HepG2 (cell line): ENCODE measurements around the gene DOCK2. TPM values are rescaled to one million over a fixed set of nuclear protein-coding genes. Genes with fewer than 3 reads are reported as not detected.

ENCODE experiments used
- ATAC-seq: fragments of 200-7000 bp; cut with Tn5 transposase; 3 replicates; pipeline ENCODE4 v1.9.1; 2020; ENCODE audit warnings: mild to moderate bottlenecking, moderate library complexity
- BruUV-seq: library from RNA; stranded (reverse); fragments of 400-500 nt; replicated peaks from 2 replicates; lab custom pipeline; 2021; lab: Mats Ljungman, UMichigan
- CTCF ChIA-PET: fragments of 300-600 bp; formaldehyde crosslinking; extraction: SDS; loops from one replicate; lab custom pipeline; 2021; ENCODE audit warnings: low total read pairs, inconsistent platforms, low intra/inter-chr PET ratio; lab: Yijun Ruan, JAX
- POLR2A ChIA-PET: fragments of 350-600 bp; sonication (Branson Sonifier 250); formaldehyde crosslinking; loops from one replicate; lab custom pipeline; 2020; ENCODE audit warnings: antibody characterized with exemption, inconsistent platforms; lab: Yijun Ruan, JAX
- DNase-seq: peaks from one replicate; pipeline ENCODE4 v3.0.0-alpha.2; 2015; ENCODE audit warnings: low spot score
- FAIRE-seq: peaks from 3 replicates; lab custom pipeline; 2011; peaks lifted over from hg19 to GRCh38; lab: Jason Lieb, UNC
- H2AFZ ChIP-seq: one replicate; pipeline ENCODE4 v1.6.1; 2011; ENCODE audit warnings: low read length, inconsistent platforms
- H3K27ac ChIP-seq: fragments of 300-600 bp; 3 replicates; pipeline ENCODE4 v1.8.0; 2011; ENCODE audit warnings: mixed run types, mild to moderate bottlenecking, mixed read lengths, low read length, inconsistent platforms; ENCODE audit not compliant: insufficient read depth; ENCODE audit errors: extremely low read length
- H3K27me3 ChIP-seq, 2 experiments: fragments of 200-600 bp in 1 of 2; 2 replicates in 1 of 2; 3 replicates in 1 of 2; pipeline versions ENCODE4 v1.6.0 to v1.8.0; 2011; ENCODE audit warnings: low read length in 2 of 2, mild to moderate bottlenecking in 2 of 2, moderate library complexity in 2 of 2, inconsistent platforms in 1 of 2; ENCODE audit not compliant: insufficient read depth in 2 of 2, control insufficient read depth in 1 of 2
- H3K36me3 ChIP-seq, 2 experiments: fragments of 200-600 bp in 1 of 2; replicated peaks in 1 of 2; 2 replicates in 1 of 2; 3 replicates in 1 of 2; pipeline versions ENCODE4 v1.5.1 to v1.8.0; 2011; ENCODE audit warnings: low read length in 2 of 2, inconsistent platforms in 1 of 2; ENCODE audit not compliant: insufficient read depth in 2 of 2, control insufficient read depth in 1 of 2
- H3K4me1 ChIP-seq: 2 replicates; pipeline ENCODE4 v1.5.1; 2012; ENCODE audit warnings: low read length, inconsistent platforms; ENCODE audit not compliant: insufficient read depth
- H3K4me2 ChIP-seq: 2 replicates; pipeline ENCODE4 v1.6.0; 2011; ENCODE audit warnings: low read depth, low read length, inconsistent platforms
- H3K4me3 ChIP-seq, 3 experiments: fragments of 200-600 bp in 1 of 3; sonication (generic), shearing (Covaris generic) in 1 of 3; replicated peaks in 1 of 3; 2 replicates each; pipeline ENCODE4 v1.5.1; 2011 to 2016; ENCODE audit warnings: low read length in 3 of 3, inconsistent platforms in 2 of 3, low read depth in 2 of 3, mild to moderate bottlenecking in 2 of 3, control low read depth in 1 of 3, mixed read lengths in 1 of 3; ENCODE audit not compliant: insufficient read depth in 1 of 3
- H3K79me2 ChIP-seq: one replicate; pipeline ENCODE4 v1.6.1; 2011; ENCODE audit warnings: low read length, inconsistent platforms; ENCODE audit not compliant: insufficient read depth
- H3K9ac ChIP-seq: 2 replicates; pipeline ENCODE4 v1.6.0; 2011; ENCODE audit warnings: mild to moderate bottlenecking, low read depth, low read length, inconsistent platforms; ENCODE audit not compliant: insufficient read depth
- H3K9me3 ChIP-seq: 2 replicates; pipeline ENCODE4 v1.5.1; 2012; ENCODE audit warnings: mild to moderate bottlenecking, low read length
- H4K20me1 ChIP-seq: 2 replicates; pipeline ENCODE4 v1.6.0; 2011; ENCODE audit warnings: inconsistent platforms, mild to moderate bottlenecking, low read length, moderate library complexity; ENCODE audit not compliant: insufficient read depth
- BRD4 ChIP-seq: sonication (generic); formaldehyde crosslinking; IDR thresholded peaks from 2 replicates; pipeline ENCODE4 v1.4.0; 2020; ENCODE audit warnings: missing genetic modification reagents
- FOXM1 ChIP-seq: sonication (generic); formaldehyde crosslinking; IDR thresholded peaks from 2 replicates; pipeline ENCODE4 v1.5.0; 2020; ENCODE audit warnings: missing genetic modification reagents
- MEF2D ChIP-seq: sonication (generic); formaldehyde crosslinking; IDR thresholded peaks from 2 replicates; pipeline ENCODE4 v1.5.1; 2020; ENCODE audit warnings: mild to moderate bottlenecking, missing genetic modification reagents
- SMARCE1 ChIP-seq: fragments of 450-650 bp; IDR thresholded peaks from 2 replicates; pipeline ENCODE4 v1.6.1; 2017; ENCODE audit warnings: borderline replicate concordance
- SP140L ChIP-seq: sonication (generic); formaldehyde crosslinking; IDR thresholded peaks from 2 replicates; pipeline ENCODE4 v1.4.0; 2020; ENCODE audit warnings: missing genetic modification reagents, borderline replicate concordance
- SPEN ChIP-seq: sonication (generic); formaldehyde crosslinking; IDR thresholded peaks from 2 replicates; pipeline ENCODE4 v1.5.1; 2020; ENCODE audit warnings: low read depth, mild to moderate bottlenecking, missing genetic modification reagents
- SSRP1 ChIP-seq: IDR thresholded peaks from 2 replicates; pipeline ENCODE4 v1.6.1; 2016; ENCODE audit warnings: control low read depth
- SUZ12 ChIP-seq: fragments of 150-350 bp; IDR thresholded peaks from 2 replicates; pipeline ENCODE4 v1.6.1; 2014; ENCODE audit warnings: low read depth, low read length
- ZNF143 ChIP-seq: sonication (generic); formaldehyde crosslinking; IDR thresholded peaks from 2 replicates; pipeline ENCODE4 v1.4.0; 2020; ENCODE audit warnings: missing genetic modification reagents
- ZNF24 ChIP-seq: fragments of 450-650 bp; IDR thresholded peaks from 2 replicates; pipeline ENCODE4 v1.6.1; 2017; ENCODE audit warnings: antibody characterized with exemption, mild to moderate bottlenecking
- ZNF790 ChIP-seq: sonication (generic); formaldehyde crosslinking; IDR thresholded peaks from 2 replicates; pipeline ENCODE4 v1.8.0; 2022; ENCODE audit warnings: missing genetic modification reagents, mild to moderate bottlenecking, borderline replicate concordance
- in situ Hi-C: cut with HindIII; loops from 2 replicates; pipeline ENCODE4 v1.10.0; 2017; ENCODE audit warnings: low pct_unique_long_range_greater_than_20kb; ENCODE audit not compliant: extremely low pct_ligation_motif_present
- intact Hi-C: fragments of 100-400 bp; cut with micrococcal nuclease; formaldehyde crosslinking; loops from one replicate; pipeline ENCODE4 v1.10.0; 2022; ENCODE audit not compliant: unreplicated experiment
- polyA plus RNA-seq, 8 experiments: library from polyadenylated mRNA; depleted of rRNA in 3 of 8; stranded (reverse) in 7 of 8; unstranded in 1 of 8; fragments of >200 nt; fragmentation: Illumina TruSeq in 4 of 8; extraction: Trizol in 4 of 8; gene quantifications; 2 replicates each; pipeline versions ENCODE4 v1.2.1 to v1.2.3, GENCODE V29; 2011 to 2016; ENCODE audit warnings: low read depth in 4 of 8, missing spikeins in 1 of 8, mixed read lengths in 1 of 8; ENCODE audit not compliant: insufficient read depth in 1 of 8
- total RNA-seq, 5 experiments: library from RNA; depleted of rRNA; stranded (reverse); fragments of >200 nt; fragmentation: Illumina TruSeq; extraction: Trizol; gene quantifications; 2 replicates each; pipeline ENCODE4 v1.2.3, GENCODE V29; 2016; ENCODE audit warnings: low read depth in 1 of 5
- TF ChIP-seq, protein P1 (sequence below): sonication (generic); formaldehyde crosslinking; IDR thresholded peaks from 2 replicates; pipeline ENCODE4 v1.4.0; 2020; ENCODE audit warnings: missing genetic modification reagents, borderline replicate concordance
- TF ChIP-seq, protein P2 (sequence below): conservative IDR thresholded peaks from 2 replicates; pipeline ENCODE4 v1.6.1; 2018; ENCODE audit warnings: missing genetic modification reagents
- TF ChIP-seq, protein P3 (sequence below): sonication (generic); formaldehyde crosslinking; IDR thresholded peaks from 2 replicates; pipeline ENCODE4 v1.4.0; 2020; ENCODE audit warnings: missing genetic modification reagents
- TF ChIP-seq, protein P4 (sequence below): sonication (generic); formaldehyde crosslinking; IDR thresholded peaks from 2 replicates; pipeline ENCODE4 v1.4.0; 2020; ENCODE audit warnings: missing genetic modification reagents, borderline replicate concordance

DOCK2 gene
- total and polyA plus RNA-seq, 2 of the 13 experiments (the other 11 are each of a cell fraction or from before 2014, with no cell fraction given), result not detected

DNA sequence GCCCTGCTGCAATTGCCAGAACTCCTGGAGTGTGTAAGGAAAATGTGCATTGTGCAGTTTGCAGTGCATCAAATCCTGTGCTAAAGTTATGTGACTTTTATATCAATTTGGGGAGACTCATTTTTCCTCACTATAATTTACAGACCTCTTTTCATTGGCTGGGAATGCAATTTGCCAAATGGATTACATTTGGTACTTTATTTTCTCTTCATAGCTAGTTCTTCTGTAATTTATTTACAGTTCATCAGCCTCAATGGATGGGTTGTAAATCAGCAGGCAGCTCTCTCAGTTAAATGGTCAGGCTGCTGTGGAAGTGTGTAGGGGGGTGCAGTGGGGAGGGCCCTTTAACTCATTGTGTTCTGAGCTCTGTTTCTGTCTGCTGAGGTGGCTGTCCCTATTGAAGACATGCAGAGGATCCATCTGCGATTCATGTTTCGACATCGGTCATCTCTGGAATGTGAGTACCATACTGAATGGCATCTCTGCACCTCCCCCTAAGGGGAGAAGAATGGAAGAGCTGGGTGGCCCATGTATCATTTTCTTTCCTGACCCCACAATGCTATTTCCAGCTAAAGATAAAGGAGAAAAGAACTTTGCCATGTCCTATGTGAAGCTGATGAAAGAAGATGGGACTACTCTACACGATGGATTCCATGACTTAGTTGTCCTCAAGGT, 74.6 kb downstream of the DOCK2 start (continued):
- TF ChIP-seq, protein P1, sequence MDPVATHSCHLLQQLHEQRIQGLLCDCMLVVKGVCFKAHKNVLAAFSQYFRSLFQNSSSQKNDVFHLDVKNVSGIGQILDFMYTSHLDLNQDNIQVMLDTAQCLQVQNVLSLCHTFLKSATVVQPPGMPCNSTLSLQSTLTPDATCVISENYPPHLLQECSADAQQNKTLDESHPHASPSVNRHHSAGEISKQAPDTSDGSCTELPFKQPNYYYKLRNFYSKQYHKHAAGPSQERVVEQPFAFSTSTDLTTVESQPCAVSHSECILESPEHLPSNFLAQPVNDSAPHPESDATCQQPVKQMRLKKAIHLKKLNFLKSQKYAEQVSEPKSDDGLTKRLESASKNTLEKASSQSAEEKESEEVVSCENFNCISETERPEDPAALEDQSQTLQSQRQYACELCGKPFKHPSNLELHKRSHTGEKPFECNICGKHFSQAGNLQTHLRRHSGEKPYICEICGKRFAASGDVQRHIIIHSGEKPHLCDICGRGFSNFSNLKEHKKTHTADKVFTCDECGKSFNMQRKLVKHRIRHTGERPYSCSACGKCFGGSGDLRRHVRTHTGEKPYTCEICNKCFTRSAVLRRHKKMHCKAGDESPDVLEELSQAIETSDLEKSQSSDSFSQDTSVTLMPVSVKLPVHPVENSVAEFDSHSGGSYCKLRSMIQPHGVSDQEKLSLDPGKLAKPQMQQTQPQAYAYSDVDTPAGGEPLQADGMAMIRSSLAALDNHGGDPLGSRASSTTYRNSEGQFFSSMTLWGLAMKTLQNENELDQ (CRISPR knock-in tag), result no peak
- TF ChIP-seq ZNF790 (CRISPR knock-in tag) (no peak), MEF2D (CRISPR knock-in tag) (no peak), ZNF143 (CRISPR knock-in tag) (no peak)

DNA sequence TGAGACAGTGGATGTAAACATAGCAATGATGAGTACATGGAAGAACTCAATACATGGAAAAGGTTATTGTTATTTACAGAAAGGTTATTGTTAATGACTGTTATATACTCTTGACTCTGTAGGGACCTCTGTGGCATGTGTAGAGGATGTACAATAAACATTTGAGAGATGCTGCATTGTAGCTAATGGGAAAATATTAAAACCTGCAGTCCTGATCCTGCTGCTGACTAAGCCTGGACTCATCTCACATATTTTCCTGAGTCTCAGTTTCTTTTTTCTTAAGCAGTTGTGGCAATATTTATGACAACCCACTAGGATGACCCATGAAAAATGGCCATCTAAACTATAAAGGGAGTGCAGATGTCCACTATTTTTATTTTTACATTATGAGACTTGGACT, 75.4 kb downstream of the DOCK2 start:
- CTCF ChIA-PET, result no interaction called here
- FAIRE-seq (no peak), ATAC-seq (no peak), DNase-seq (no peak)
- Histone ChIP-seq H3K79me2 (no peaks in the 10 kb centered on the region), H3K4me2 (no peak overlapping the region), H4K20me1 (no peaks in the 10 kb centered on the region), H3K9ac (no peak overlapping the region), H3K9me3 (no peaks in the 10 kb centered on the region), H3K36me3 (no peaks in the 10 kb centered on the region), H3K27me3 (no peaks in the 10 kb centered on the region; a peak in 2 of 5 replicates), H2AFZ (no peak overlapping the region), H3K4me1 (no peaks in the 10 kb centered on the region), H3K27ac (no peak overlapping the region), H3K4me3 (no peak overlapping the region)
- intact Hi-C loops (no loop called here), in situ Hi-C loops (no loop called here)
- no TSS peak for BruUV-seq
- POLR2A ChIA-PET, result no interaction called here
- TF ChIP-seq SSRP1 (CRISPR knock-in tag) (no peak), SUZ12 (no peak), SP140L (no peak), FOXM1 (CRISPR knock-in tag) (no peak), SPEN (no peak), SMARCE1 (no peak), ZNF24 (no peak), BRD4 (CRISPR knock-in tag) (no peak)
- TF ChIP-seq, protein P2, sequence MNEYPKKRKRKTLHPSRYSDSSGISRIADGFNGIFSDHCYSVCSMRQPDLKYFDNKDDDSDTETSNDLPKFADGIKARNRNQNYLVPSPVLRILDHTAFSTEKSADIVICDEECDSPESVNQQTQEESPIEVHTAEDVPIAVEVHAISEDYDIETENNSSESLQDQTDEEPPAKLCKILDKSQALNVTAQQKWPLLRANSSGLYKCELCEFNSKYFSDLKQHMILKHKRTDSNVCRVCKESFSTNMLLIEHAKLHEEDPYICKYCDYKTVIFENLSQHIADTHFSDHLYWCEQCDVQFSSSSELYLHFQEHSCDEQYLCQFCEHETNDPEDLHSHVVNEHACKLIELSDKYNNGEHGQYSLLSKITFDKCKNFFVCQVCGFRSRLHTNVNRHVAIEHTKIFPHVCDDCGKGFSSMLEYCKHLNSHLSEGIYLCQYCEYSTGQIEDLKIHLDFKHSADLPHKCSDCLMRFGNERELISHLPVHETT (CRISPR knock-in tag), result no peak
- TF ChIP-seq, protein P3, sequence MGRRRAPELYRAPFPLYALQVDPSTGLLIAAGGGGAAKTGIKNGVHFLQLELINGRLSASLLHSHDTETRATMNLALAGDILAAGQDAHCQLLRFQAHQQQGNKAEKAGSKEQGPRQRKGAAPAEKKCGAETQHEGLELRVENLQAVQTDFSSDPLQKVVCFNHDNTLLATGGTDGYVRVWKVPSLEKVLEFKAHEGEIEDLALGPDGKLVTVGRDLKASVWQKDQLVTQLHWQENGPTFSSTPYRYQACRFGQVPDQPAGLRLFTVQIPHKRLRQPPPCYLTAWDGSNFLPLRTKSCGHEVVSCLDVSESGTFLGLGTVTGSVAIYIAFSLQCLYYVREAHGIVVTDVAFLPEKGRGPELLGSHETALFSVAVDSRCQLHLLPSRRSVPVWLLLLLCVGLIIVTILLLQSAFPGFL (CRISPR knock-in tag), result no peak
- TF ChIP-seq, protein P4, sequence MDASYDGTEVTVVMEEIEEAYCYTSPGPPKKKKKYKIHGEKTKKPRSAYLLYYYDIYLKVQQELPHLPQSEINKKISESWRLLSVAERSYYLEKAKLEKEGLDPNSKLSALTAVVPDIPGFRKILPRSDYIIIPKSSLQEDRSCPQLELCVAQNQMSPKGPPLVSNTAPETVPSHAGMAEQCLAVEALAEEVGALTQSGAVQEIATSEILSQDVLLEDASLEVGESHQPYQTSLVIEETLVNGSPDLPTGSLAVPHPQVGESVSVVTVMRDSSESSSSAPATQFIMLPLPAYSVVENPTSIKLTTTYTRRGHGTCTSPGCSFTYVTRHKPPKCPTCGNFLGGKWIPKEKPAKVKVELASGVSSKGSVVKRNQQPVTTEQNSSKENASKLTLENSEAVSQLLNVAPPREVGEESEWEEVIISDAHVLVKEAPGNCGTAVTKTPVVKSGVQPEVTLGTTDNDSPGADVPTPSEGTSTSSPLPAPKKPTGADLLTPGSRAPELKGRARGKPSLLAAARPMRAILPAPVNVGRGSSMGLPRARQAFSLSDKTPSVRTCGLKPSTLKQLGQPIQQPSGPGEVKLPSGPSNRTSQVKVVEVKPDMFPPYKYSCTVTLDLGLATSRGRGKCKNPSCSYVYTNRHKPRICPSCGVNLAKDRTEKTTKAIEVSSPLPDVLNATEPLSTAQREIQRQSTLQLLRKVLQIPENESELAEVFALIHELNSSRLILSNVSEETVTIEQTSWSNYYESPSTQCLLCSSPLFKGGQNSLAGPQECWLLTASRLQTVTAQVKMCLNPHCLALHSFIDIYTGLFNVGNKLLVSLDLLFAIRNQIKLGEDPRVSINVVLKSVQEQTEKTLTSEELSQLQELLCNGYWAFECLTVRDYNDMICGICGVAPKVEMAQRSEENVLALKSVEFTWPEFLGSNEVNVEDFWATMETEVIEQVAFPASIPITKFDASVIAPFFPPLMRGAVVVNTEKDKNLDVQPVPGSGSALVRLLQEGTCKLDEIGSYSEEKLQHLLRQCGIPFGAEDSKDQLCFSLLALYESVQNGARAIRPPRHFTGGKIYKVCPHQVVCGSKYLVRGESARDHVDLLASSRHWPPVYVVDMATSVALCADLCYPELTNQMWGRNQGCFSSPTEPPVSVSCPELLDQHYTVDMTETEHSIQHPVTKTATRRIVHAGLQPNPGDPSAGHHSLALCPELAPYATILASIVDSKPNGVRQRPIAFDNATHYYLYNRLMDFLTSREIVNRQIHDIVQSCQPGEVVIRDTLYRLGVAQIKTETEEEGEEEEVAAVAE (CRISPR knock-in tag), result no peak
